ENCODE measurements around the gene NDUFB2. TPM values are rescaled to one million over a fixed set of nuclear protein-coding genes. Genes with fewer than 3 reads are reported as not detected.
"Not testable (repeated sequence)": the region's sequence is repeated elsewhere in the genome, so short reads cannot be mapped to it uniquely, and the experiment has no call there.

NDUFB2 gene
- total RNA-seq, 1 experiment from 2014 or later: 152 TPM

- Mint-ChIP-seq H3K9me3 (no peaks in the 10 kb centered on the region), H3K4me3 (no peak overlapping the region), H3K36me3 (no peaks in the 10 kb centered on the region), H3K27me3 (ENCODE audit: low read depth) (no peaks in the 10 kb centered on the region), H3K27ac (no peak overlapping the region), H3K4me1 (peaks cover 8% of the 10 kb centered on the region)
- ATAC-seq (peak; percentile 78), DNase-seq (ENCODE audit: low spot score) (peak; percentile 46)
- ChIA-PET CTCF (interaction anchor here (0.7 to 1.5 kb wide), 5 partner anchors 11 to 53 kb away, joined by 3 to 6 read pairs (median 3); no protein-coding TSS in a partner anchor), POLR2A (no interaction called here)
- TF ChIP-seq TP53 (CRISPR knock-in tag; IDR thresholded peaks at IDR 0.05): no peak
- no peak for TF ChIP-seq OVOL2 (CRISPR knock-in tag; IDR thresholded peaks at IDR 0.05; ENCODE audit: borderline replicate concordance)
- no peak for TF ChIP-seq CREM (CRISPR knock-in tag; IDR thresholded peaks at IDR 0.05)
- no peak for TF ChIP-seq SP1 (CRISPR knock-in tag; conservative IDR thresholded peaks at IDR 0.05)
- TF ChIP-seq TEAD1 (CRISPR knock-in tag; IDR thresholded peaks at IDR 0.05): no peak
- TF ChIP-seq ETV6 (CRISPR knock-in tag; IDR thresholded peaks at IDR 0.05): no peak
- TF ChIP-seq ERG (CRISPR knock-in tag; IDR thresholded peaks at IDR 0.05): no peak
- no peak for TF ChIP-seq ZNF416 (CRISPR knock-in tag; IDR thresholded peaks at IDR 0.05)
Measured at GRCh38 chr7:140691376-140692045, 5.0 kb upstream of the NDUFB2 start.

GRCh38 chr7:140693849-140694248 is 2.7 kb upstream of the NDUFB2 start:
- peaks cover 20% of the 10 kb centered on the region for H3K4me1 Mint-ChIP-seq
- H3K4me3 Mint-ChIP-seq; H3K9me3 Mint-ChIP-seq; CTCF ChIA-PET; DNase-seq (ENCODE audit: low spot score); H3K27me3 Mint-ChIP-seq (ENCODE audit: low read depth); H3K36me3 Mint-ChIP-seq; POLR2A ChIA-PET; H3K27ac Mint-ChIP-seq; ATAC-seq: not testable (repeated sequence)

- no peak for DNase-seq (ENCODE audit: low spot score)
- TF ChIP-seq FOXP1 (CRISPR knock-in tag; IDR thresholded peaks at IDR 0.05; ENCODE audit: borderline replicate concordance): no peak
- no peak for TF ChIP-seq FOXJ3 (CRISPR knock-in tag; IDR thresholded peaks at IDR 0.05; ENCODE audit: borderline replicate concordance)
- no peak for TF ChIP-seq KAT7 (CRISPR knock-in tag; IDR thresholded peaks at IDR 0.05; ENCODE audit: borderline replicate concordance)
- TF ChIP-seq IRF1 (CRISPR knock-in tag; IDR thresholded peaks at IDR 0.05): no peak
- TF ChIP-seq E2F4 (CRISPR knock-in tag; IDR thresholded peaks at IDR 0.05; ENCODE audit: borderline replicate concordance, low read depth): no peak
- no peak for TF ChIP-seq ESRRA (CRISPR knock-in tag; IDR thresholded peaks at IDR 0.05; ENCODE audit: borderline replicate concordance)
- no peak for TF ChIP-seq ZMAT4 (CRISPR knock-in tag; IDR thresholded peaks at IDR 0.05)
- TF ChIP-seq ERG (CRISPR knock-in tag; IDR thresholded peaks at IDR 0.05): no peak
- no peak for TF ChIP-seq NFATC4 (CRISPR knock-in tag; IDR thresholded peaks at IDR 0.05)
- TF ChIP-seq RELA (CRISPR knock-in tag; IDR thresholded peaks at IDR 0.05; ENCODE audit: borderline replicate concordance): no peak
- TF ChIP-seq CREB1 (CRISPR knock-in tag; IDR thresholded peaks at IDR 0.05): no peak
- TF ChIP-seq JUN (CRISPR knock-in tag; IDR thresholded peaks at IDR 0.05): no peak
- TF ChIP-seq MXD4 (CRISPR knock-in tag; IDR thresholded peaks at IDR 0.05; ENCODE audit: borderline replicate concordance): no peak
- no peaks in the 10 kb centered on the region for H3K36me3 Mint-ChIP-seq
- H3K4me3 Mint-ChIP-seq: no peak overlapping the region
- peaks cover 20% of the 10 kb centered on the region for H3K4me1 Mint-ChIP-seq
- ChIA-PET CTCF (no interaction called here), POLR2A (interaction anchor here (0.7 kb wide), 1 partner anchor 27 kb away, joined by 4 read pairs; no protein-coding TSS in a partner anchor)
- no peak for ATAC-seq
- no peak overlapping the region for H3K27ac Mint-ChIP-seq
- no peaks in the 10 kb centered on the region for H3K27me3 Mint-ChIP-seq (ENCODE audit: low read depth)
- H3K9me3 Mint-ChIP-seq: no peaks in the 10 kb centered on the region
Measured at GRCh38 chr7:140694592-140694991, 1.9 kb upstream of the NDUFB2 start.

All from WTC11 (cell line).